ENCODE measurements around the gene ANTXR1. TPM values are rescaled to one million over a fixed set of nuclear protein-coding genes. Genes with fewer than 3 reads are reported as not detected.

ANTXR1 gene
- total and polyA plus RNA-seq, 2 experiments from 2014 or later = 29.1 to 34.7 TPM

DNA sequence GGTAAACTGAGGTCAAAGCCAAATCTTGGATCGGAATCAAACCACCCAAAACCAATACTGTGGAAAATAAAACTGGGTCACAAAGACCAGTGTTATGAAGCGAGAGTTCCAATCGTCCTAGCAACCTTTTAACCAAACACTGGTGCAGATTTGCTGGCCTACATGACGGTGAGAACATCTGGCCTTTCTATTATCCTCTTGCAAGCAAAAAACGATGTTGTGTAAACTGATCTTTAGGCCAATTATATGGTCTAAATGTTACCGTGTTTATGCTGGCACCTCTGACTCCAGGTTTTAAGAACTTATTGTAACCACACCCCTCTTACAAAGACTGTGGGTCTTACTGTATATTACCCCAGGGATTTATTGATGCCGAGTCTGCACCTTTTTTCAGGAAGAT, 228.1 kb downstream of the ANTXR1 start:
- Histone ChIP-seq H3K9me2 (replicated peaks; ENCODE audit: insufficient read depth) (no peaks in the 10 kb centered on the region), H3K79me2 (no peaks in the 10 kb centered on the region), H3K4me2 (no peak overlapping the region), H3K27me3 (no peaks in the 10 kb centered on the region), H2AFZ (no peak overlapping the region), H3K36me3 (replicated peaks; ENCODE audit: insufficient read depth, low read depth) (no peaks in the 10 kb centered on the region), H4K20me1 (ENCODE audit: insufficient read depth, poor library complexity, severe bottlenecking) (no peaks in the 10 kb centered on the region), H3K4me1 (ENCODE audit: insufficient read depth) (peaks cover 18% of the 10 kb centered on the region), H3K9me3 (ENCODE audit: low read depth) (no peaks in the 10 kb centered on the region), H3K4me3 (no peak overlapping the region), H3K27ac (peak overlapping the region; percentile 93)
- TF ChIP-seq, protein P1, sequence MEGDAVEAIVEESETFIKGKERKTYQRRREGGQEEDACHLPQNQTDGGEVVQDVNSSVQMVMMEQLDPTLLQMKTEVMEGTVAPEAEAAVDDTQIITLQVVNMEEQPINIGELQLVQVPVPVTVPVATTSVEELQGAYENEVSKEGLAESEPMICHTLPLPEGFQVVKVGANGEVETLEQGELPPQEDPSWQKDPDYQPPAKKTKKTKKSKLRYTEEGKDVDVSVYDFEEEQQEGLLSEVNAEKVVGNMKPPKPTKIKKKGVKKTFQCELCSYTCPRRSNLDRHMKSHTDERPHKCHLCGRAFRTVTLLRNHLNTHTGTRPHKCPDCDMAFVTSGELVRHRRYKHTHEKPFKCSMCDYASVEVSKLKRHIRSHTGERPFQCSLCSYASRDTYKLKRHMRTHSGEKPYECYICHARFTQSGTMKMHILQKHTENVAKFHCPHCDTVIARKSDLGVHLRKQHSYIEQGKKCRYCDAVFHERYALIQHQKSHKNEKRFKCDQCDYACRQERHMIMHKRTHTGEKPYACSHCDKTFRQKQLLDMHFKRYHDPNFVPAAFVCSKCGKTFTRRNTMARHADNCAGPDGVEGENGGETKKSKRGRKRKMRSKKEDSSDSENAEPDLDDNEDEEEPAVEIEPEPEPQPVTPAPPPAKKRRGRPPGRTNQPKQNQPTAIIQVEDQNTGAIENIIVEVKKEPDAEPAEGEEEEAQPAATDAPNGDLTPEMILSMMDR (IDR thresholded peaks at IDR 0.05; ENCODE audit: poor library complexity) = no peak
- TF ChIP-seq EZH2 (IDR thresholded peaks at IDR 0.05; ENCODE audit: borderline replicate concordance) (no peak), EZH2phosphoT487 (IDR thresholded peaks at IDR 0.05; ENCODE audit: low read depth, severe bottlenecking, unreplicated experiment) (no peak)
- DNase-seq (ENCODE audit: low spot score) = peak; percentile 34
- whole genome bisulfite sequencing (ENCODE audit: low lambda C conversion rate, missing lambda C conversion rate) = 66% methylated on average over 7 of the region's 7 CpGs

DNA sequence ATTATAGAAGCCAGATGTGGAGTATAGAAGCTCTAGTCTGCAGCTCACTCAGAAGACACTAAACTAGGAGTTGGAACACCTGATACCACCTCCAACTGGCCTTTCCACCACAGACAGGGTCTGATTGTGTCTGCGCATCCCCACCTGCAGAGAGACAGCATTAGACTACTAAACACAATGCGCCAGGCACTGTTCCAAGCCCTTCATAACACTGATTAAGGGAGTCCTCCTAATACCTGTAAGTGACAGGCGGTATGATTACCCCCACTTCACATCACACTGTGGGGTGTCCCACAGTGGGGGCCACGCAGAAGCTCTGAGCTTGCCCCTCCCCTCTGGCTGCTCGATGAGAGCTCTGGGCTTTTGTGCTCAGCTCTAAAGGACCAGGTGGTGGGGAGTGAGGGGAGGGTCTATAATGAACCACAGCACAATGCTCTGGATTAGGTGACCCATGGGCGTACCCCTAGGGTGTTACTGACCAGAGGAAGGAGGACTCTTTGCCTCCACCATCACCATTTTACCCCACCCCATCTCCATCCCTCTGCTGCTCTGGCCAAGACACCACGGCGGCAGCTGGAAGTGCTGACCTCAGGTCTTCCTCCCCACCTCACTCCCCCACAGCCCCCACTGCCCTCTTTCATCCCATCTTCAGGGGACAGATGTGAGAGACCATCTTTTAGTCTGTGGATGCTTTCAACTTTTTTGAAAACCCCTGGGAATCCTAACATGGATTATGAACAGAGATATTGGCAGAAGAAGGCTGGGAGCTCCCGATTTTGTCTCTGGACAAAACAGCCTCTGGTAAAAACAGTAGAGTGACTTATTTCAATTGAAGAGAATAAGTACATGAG, 228.9 kb downstream of the ANTXR1 start:
- Histone ChIP-seq H2AFZ (no peak overlapping the region), H3K4me3 (no peak overlapping the region), H3K4me1 (ENCODE audit: insufficient read depth) (peaks cover 18% of the 10 kb centered on the region), H3K27ac (peak overlapping the region; percentile 93), H3K4me2 (peak overlapping the region; percentile 21), H3K36me3 (replicated peaks; ENCODE audit: insufficient read depth, low read depth) (no peaks in the 10 kb centered on the region), H3K79me2 (no peaks in the 10 kb centered on the region), H3K9me2 (replicated peaks; ENCODE audit: insufficient read depth) (no peaks in the 10 kb centered on the region), H4K20me1 (ENCODE audit: insufficient read depth, poor library complexity, severe bottlenecking) (no peaks in the 10 kb centered on the region), H3K9me3 (ENCODE audit: low read depth) (no peaks in the 10 kb centered on the region), H3K27me3 (no peaks in the 10 kb centered on the region)
- 79% methylated on average over 9 of the region's 9 CpGs for WGBS (ENCODE audit: low lambda C conversion rate, missing lambda C conversion rate)
- TF ChIP-seq EZH2 (IDR thresholded peaks at IDR 0.05; ENCODE audit: borderline replicate concordance) (no peak), EZH2phosphoT487 (IDR thresholded peaks at IDR 0.05; ENCODE audit: low read depth, severe bottlenecking, unreplicated experiment) (no peak)
- TF ChIP-seq, protein P1 (IDR thresholded peaks at IDR 0.05; ENCODE audit: poor library complexity) = no peak
- DNase-seq (ENCODE audit: low spot score) = no peak

DNA sequence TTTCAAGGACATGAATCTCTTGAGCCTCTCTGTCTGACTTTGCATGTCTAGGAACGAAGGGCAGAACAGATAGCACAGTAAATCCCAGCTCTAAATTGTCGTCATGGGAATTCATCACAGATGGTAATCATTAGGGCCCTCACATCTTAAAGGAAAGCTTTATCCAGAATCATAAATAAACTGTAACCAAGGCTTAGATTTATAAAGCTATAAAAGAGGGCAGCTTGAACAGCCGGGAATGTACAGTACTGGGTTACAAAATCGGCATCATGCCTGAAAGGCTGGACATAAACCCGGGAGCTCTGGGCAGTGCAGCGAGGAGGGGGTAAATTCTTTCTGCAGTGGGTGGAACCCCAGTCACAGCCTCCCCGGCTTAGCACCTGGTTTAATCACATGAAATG, 229.7 kb downstream of the ANTXR1 start:
- H3K4me2 ChIP-seq = peak overlapping the region; percentile 7
- H3K4me3 ChIP-seq = no peak overlapping the region
- peaks cover 18% of the 10 kb centered on the region for H3K4me1 ChIP-seq (ENCODE audit: insufficient read depth)
- no peak overlapping the region for H2AFZ ChIP-seq
- peak; percentile 96 for TF ChIP-seq EZH2phosphoT487 (IDR thresholded peaks at IDR 0.05; ENCODE audit: low read depth, severe bottlenecking, unreplicated experiment)
- TF ChIP-seq EZH2 (IDR thresholded peaks at IDR 0.05; ENCODE audit: borderline replicate concordance) = no peak
- H3K79me2 ChIP-seq = no peaks in the 10 kb centered on the region
- peak overlapping the region; percentile 93 for H3K27ac ChIP-seq
- H3K9me3 ChIP-seq (ENCODE audit: low read depth) = no peaks in the 10 kb centered on the region
- no peaks in the 10 kb centered on the region for H3K9me2 ChIP-seq (replicated peaks; ENCODE audit: insufficient read depth)
- no peaks in the 10 kb centered on the region for H3K36me3 ChIP-seq (replicated peaks; ENCODE audit: insufficient read depth, low read depth)
- no peaks in the 10 kb centered on the region for H4K20me1 ChIP-seq (ENCODE audit: insufficient read depth, poor library complexity, severe bottlenecking)
- 44% methylated on average over 7 of the region's 7 CpGs for WGBS (ENCODE audit: low lambda C conversion rate, missing lambda C conversion rate)
- no peaks in the 10 kb centered on the region for H3K27me3 ChIP-seq
- peak; percentile 70 for DNase-seq (ENCODE audit: low spot score)

DNA sequence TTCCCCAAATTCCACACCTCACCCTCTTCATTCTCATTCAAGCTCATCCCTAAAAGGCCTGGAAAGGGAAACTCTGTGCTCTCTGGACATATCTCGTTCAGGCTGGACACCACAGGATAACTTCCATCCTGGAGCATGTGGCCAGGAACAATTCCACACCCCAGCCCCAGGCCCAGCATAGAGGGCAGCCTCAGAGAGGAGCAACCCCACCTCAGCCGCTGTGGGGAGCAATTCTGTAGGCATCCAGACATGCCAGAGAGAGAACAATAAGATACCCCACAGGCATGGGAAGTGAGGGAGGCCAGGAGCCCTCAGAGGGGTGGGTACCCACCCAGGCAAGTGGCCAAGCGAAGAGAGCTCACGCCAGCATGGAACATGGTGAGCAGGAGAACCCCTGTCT, 230.7 kb downstream of the ANTXR1 start:
- H4K20me1 ChIP-seq (ENCODE audit: insufficient read depth, poor library complexity, severe bottlenecking) = no peaks in the 10 kb centered on the region
- no peaks in the 10 kb centered on the region for H3K79me2 ChIP-seq
- H3K27me3 ChIP-seq = no peaks in the 10 kb centered on the region
- peak overlapping the region; percentile 69 for H3K27ac ChIP-seq
- no peak overlapping the region for H3K4me2 ChIP-seq
- H2AFZ ChIP-seq = no peak overlapping the region
- TF ChIP-seq EZH2phosphoT487 (IDR thresholded peaks at IDR 0.05; ENCODE audit: low read depth, severe bottlenecking, unreplicated experiment) = no peak
- TF ChIP-seq EZH2 (IDR thresholded peaks at IDR 0.05; ENCODE audit: borderline replicate concordance) = no peak
- TF ChIP-seq, protein P1 (IDR thresholded peaks at IDR 0.05; ENCODE audit: poor library complexity) = no peak
- H3K36me3 ChIP-seq (replicated peaks; ENCODE audit: insufficient read depth, low read depth) = no peaks in the 10 kb centered on the region
- 83% methylated on average over 4 of the region's 4 CpGs for WGBS (ENCODE audit: low lambda C conversion rate, missing lambda C conversion rate)
- no peaks in the 10 kb centered on the region for H3K9me3 ChIP-seq (ENCODE audit: low read depth)
- DNase-seq (ENCODE audit: low spot score) = no peak
- H3K9me2 ChIP-seq (replicated peaks; ENCODE audit: insufficient read depth) = no peaks in the 10 kb centered on the region
- H3K4me3 ChIP-seq = no peak overlapping the region
- H3K4me1 ChIP-seq (ENCODE audit: insufficient read depth) = peaks cover 18% of the 10 kb centered on the region

Data from hepatocyte (in vitro differentiated cells).